ENCODE results near the gene IRF6. TPM values are rescaled to one million over a fixed set of nuclear protein-coding genes. Genes with fewer than 3 reads are reported as not detected.
A peak's percentile ranks its signal among the peaks of the same experiment; 100 is the strongest.

Gene IRF6
- total RNA-seq, 1 donor from 2014 or later: 0.16 TPM

GRCh38 chr1:209777587-209777986, 28.4 kb downstream of the IRF6 start:
- Mint-ChIP-seq H3K4me1 (ENCODE audit: low read depth) (peaks cover 62% of the 10 kb centered on the region), H3K27me3 (ENCODE audit: insufficient read depth) (no peaks in the 10 kb centered on the region), H3K36me3 (ENCODE audit: low read depth) (peaks cover 70% of the 10 kb centered on the region), H3K9me3 (no peaks in the 10 kb centered on the region), H3K27ac (no peak overlapping the region), H3K4me3 (no peak overlapping the region)
- intact Hi-C loops (cut with micrococcal nuclease): no loop called here
- DNase-seq (ENCODE audit: low spot score): no peak

DNA sequence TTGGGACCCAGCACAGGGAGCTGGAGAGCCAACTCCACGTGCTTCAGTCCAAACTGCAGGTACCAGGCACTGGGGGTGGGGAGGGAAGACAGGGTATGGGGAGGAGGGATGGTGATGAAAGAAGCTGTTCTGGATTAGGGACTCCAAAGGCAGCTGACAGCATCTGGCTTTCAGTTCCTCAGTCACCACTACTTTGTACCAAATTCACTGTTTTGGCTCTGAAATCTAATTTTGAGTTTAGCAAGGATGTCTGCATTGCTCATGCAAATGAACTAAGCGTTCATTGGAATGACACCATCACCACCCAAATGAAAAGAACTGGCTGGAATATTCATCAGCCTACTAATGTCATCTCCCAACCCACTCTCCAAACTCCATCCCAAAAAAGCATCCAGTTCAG, 30.3 kb downstream of the IRF6 start:
- DNase-seq (ENCODE audit: low spot score): no peak
- intact Hi-C loops (cut with micrococcal nuclease): no loop called here
- Mint-ChIP-seq H3K27me3 (ENCODE audit: insufficient read depth) (no peaks in the 10 kb centered on the region), H3K4me1 (ENCODE audit: low read depth) (peaks cover 57% of the 10 kb centered on the region), H3K4me3 (no peak overlapping the region), H3K36me3 (ENCODE audit: low read depth) (peaks cover 63% of the 10 kb centered on the region), H3K27ac (no peak overlapping the region), H3K9me3 (no peaks in the 10 kb centered on the region)

DNA sequence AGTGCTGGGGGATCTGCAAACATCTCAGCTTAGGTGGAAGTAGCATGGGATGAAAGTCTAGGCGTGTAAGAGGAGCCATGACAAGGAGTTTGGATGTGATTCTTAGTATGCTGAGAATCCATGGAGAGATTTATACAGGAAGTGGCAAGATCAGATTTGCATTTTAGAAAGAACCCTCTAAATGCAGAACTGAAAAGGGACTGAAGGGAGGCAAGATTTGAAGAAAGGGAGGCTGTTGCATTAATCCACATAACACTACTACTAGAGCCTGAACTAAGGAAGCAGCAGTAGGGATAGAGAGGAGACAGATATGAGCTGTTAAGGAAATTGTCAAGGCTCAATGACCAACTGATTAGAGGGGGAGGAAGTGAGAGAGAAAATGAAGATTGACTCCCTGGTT, 31.4 kb downstream of the IRF6 start:
- Mint-ChIP-seq H3K4me3 (no peak overlapping the region), H3K36me3 (ENCODE audit: low read depth) (peaks cover 56% of the 10 kb centered on the region), H3K9me3 (no peaks in the 10 kb centered on the region), H3K27me3 (ENCODE audit: insufficient read depth) (no peaks in the 10 kb centered on the region), H3K27ac (peak overlapping the region; percentile 82), H3K4me1 (ENCODE audit: low read depth) (peaks cover 48% of the 10 kb centered on the region)
- no peak for DNase-seq (ENCODE audit: low spot score)
- intact Hi-C loops (cut with micrococcal nuclease): no loop called here

DNA sequence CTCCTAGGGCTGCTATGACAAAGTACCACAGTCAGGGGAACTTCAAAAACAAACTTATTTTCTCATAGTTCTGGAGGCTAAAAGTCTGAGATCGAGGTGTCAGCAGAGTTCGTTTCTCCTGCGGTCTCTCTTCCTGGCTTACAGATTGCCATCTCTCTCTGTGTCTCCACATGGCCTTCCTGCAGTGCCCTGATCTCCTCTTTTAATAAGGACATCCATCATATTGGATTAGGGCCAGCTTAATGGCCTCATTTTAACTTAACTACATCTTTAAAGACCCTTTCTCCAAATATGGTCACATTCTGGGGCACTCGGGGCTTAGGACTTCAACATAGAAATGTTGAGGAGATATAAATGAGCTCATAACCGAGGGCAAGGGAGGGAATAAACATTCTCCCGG, 33.8 kb downstream of the IRF6 start:
- Mint-ChIP-seq H3K4me3 (no peak overlapping the region), H3K27ac (no peak overlapping the region), H3K27me3 (ENCODE audit: insufficient read depth) (no peaks in the 10 kb centered on the region), H3K36me3 (ENCODE audit: low read depth) (peaks cover 50% of the 10 kb centered on the region), H3K9me3 (no peaks in the 10 kb centered on the region), H3K4me1 (ENCODE audit: low read depth) (peaks cover 41% of the 10 kb centered on the region)
- intact Hi-C loops (cut with micrococcal nuclease): no loop called here
- DNase-seq (ENCODE audit: low spot score): no peak

GRCh38 chr1:209770636-209771415, 35.1 kb downstream of the IRF6 start:
- peaks cover 52% of the 10 kb centered on the region for H3K36me3 Mint-ChIP-seq (ENCODE audit: low read depth)
- no peak overlapping the region for H3K27ac Mint-ChIP-seq
- H3K9me3 Mint-ChIP-seq: no peaks in the 10 kb centered on the region
- no peak for DNase-seq (ENCODE audit: low spot score)
- intact Hi-C loops (cut with micrococcal nuclease): no loop called here
- H3K4me3 Mint-ChIP-seq: no peak overlapping the region
- H3K27me3 Mint-ChIP-seq (ENCODE audit: insufficient read depth): no peaks in the 10 kb centered on the region
- H3K4me1 Mint-ChIP-seq (ENCODE audit: low read depth): peaks cover 50% of the 10 kb centered on the region

GRCh38 chr1:209769971-209770370, 36.0 kb downstream of the IRF6 start:
- peaks cover 51% of the 10 kb centered on the region for H3K36me3 Mint-ChIP-seq (ENCODE audit: low read depth)
- H3K4me3 Mint-ChIP-seq: no peak overlapping the region
- H3K4me1 Mint-ChIP-seq (ENCODE audit: low read depth): peaks cover 44% of the 10 kb centered on the region
- no peak overlapping the region for H3K27ac Mint-ChIP-seq
- no peaks in the 10 kb centered on the region for H3K9me3 Mint-ChIP-seq
- DNase-seq (ENCODE audit: low spot score): no peak
- H3K27me3 Mint-ChIP-seq (ENCODE audit: insufficient read depth): no peaks in the 10 kb centered on the region
- intact Hi-C loops (cut with micrococcal nuclease): loop anchor here (2.0 to 10.0 kb wide), 3 partner anchors 193 to 1495 kb away; no protein-coding TSS in a partner anchor

DNA sequence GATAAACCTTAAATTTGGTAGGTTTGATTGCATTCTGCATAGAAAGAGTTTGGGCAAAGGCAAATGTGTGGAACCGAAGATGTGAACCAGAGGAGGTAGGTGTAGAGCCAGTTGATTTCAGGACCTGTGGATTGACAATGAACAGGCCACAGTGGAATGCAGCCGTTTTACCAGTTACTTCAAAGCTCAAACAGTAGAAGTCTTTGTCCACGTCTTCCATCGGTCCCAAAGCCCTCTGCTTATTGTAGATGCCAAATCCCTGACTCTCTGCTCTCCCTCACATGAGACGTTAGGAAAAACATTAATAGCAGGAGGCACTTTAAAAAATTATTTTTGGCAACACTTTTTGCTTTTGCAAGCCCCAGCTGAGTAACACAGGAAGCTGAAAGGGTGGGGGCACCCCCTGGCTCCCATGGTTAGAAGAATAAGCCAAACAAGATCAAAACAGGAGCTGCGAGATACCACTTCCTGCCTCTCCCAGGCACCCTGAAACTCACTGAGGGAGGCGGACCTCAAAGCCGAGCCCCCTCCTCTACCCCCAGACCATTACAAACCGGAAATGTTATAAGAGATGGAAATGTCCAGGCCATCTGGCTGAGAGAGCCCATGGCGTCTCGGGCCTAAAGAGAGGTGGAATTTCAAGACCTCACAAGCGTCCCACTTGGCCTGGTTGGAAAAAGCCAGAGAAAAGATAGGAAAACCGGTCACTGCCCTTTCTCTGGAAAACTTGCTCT, 36.6 kb downstream of the IRF6 start:
- Mint-ChIP-seq H3K27me3 (ENCODE audit: insufficient read depth) (no peaks in the 10 kb centered on the region), H3K36me3 (ENCODE audit: low read depth) (peaks cover 46% of the 10 kb centered on the region), H3K27ac (no peak overlapping the region), H3K9me3 (no peaks in the 10 kb centered on the region), H3K4me3 (no peak overlapping the region), H3K4me1 (ENCODE audit: low read depth) (peaks cover 39% of the 10 kb centered on the region)
- intact Hi-C loops (cut with micrococcal nuclease): loop anchor here (2.0 to 10.0 kb wide), 3 partner anchors 193 to 1495 kb away; no protein-coding TSS in a partner anchor
- DNase-seq (ENCODE audit: low spot score): peak; percentile 75

DNA sequence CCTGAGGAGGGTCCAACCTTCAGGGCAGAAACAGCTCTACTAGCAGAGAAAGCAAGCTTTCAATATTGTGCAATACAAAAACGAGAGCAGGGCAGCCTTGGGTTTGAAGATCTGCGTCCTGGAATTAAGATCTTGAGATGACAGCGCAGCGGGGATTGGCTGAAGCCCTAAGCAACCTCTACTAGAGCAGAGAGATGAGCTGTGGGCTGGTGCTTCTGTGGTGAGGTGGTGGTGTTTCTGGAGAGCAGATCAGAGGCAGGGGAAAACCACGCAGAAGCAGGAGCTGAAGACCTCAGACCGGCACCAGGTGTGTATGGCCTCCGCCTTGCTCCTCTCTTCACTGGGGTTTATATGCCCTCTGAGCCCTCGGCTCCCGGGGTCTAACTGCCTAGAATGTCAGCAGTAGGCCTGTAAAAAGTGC, 37.6 kb downstream of the IRF6 start:
- peaks cover 48% of the 10 kb centered on the region for H3K36me3 Mint-ChIP-seq (ENCODE audit: low read depth)
- H3K27ac Mint-ChIP-seq: no peak overlapping the region
- H3K4me1 Mint-ChIP-seq (ENCODE audit: low read depth): peaks cover 44% of the 10 kb centered on the region
- intact Hi-C loops (cut with micrococcal nuclease): loop anchor here (1.0 to 10.0 kb wide), 11 partner anchors 12 to 1496 kb away; partner anchors contain the start of genes C1orf74, TRAF3IP3 and UTP25
- no peaks in the 10 kb centered on the region for H3K9me3 Mint-ChIP-seq
- no peaks in the 10 kb centered on the region for H3K27me3 Mint-ChIP-seq (ENCODE audit: insufficient read depth)
- no peak overlapping the region for H3K4me3 Mint-ChIP-seq
- DNase-seq (ENCODE audit: low spot score): peak; percentile 87

GRCh38 chr1:209767706-209768105, 38.2 kb downstream of the IRF6 start:
- H3K9me3 Mint-ChIP-seq: no peaks in the 10 kb centered on the region
- no peaks in the 10 kb centered on the region for H3K27me3 Mint-ChIP-seq (ENCODE audit: insufficient read depth)
- no peak overlapping the region for H3K4me3 Mint-ChIP-seq
- H3K27ac Mint-ChIP-seq: no peak overlapping the region
- intact Hi-C loops (cut with micrococcal nuclease): loop anchor here (1.0 to 10.0 kb wide), 11 partner anchors 11 to 1497 kb away; partner anchors contain the start of genes C1orf74, TRAF3IP3 and UTP25
- H3K36me3 Mint-ChIP-seq (ENCODE audit: low read depth): peaks cover 49% of the 10 kb centered on the region
- DNase-seq (ENCODE audit: low spot score): no peak
- H3K4me1 Mint-ChIP-seq (ENCODE audit: low read depth): peaks cover 51% of the 10 kb centered on the region

DNA sequence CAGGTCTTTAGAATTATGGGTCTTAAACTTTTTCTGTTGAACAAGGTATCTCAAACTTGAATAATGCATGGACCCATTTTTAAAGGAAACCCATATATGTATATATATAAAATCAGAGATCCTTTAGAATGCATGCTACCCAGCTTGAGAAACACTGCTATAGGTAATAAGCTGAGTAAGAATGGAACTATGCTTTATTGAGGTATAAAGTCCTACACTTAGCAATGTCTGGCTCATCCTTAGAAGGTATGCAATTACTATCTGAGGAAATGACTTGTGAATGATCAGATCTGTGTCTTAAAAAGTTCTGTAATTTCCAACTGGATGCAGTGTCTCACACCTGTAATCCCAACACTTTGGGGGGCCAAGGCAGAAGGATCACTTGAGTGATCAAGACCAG, 38.8 kb downstream of the IRF6 start:
- DNase-seq (ENCODE audit: low spot score): no peak
- Mint-ChIP-seq H3K36me3 (ENCODE audit: low read depth) (peaks cover 55% of the 10 kb centered on the region), H3K27ac (peak overlapping the region; percentile 32), H3K4me3 (no peak overlapping the region), H3K27me3 (ENCODE audit: insufficient read depth) (no peaks in the 10 kb centered on the region), H3K4me1 (ENCODE audit: low read depth) (peaks cover 57% of the 10 kb centered on the region), H3K9me3 (no peaks in the 10 kb centered on the region)
- intact Hi-C loops (cut with micrococcal nuclease): loop anchor here (5.0 to 10.0 kb wide), 2 partner anchors 565 to 1498 kb away; no protein-coding TSS in a partner anchor

DNA sequence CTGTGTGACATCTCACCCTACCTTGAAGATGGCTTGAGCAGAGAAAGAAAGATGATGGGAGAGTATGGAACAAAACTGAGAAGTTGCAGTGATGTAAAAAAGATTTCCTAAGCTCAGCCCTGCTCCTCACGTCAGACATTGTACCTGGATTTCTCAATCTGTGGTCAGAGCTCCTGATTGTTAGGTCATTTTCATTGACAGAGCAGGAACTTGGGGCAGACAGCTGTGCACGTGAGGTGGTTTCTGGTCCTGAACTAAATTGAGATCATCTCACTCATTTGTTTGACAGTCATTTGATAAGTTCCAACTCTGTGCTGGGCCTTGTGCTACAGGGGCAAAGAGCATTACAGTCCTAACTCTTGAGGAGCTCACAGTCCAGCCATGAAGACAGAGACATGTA, 39.9 kb downstream of the IRF6 start:
- H3K4me1 Mint-ChIP-seq (ENCODE audit: low read depth): peaks cover 67% of the 10 kb centered on the region
- H3K27me3 Mint-ChIP-seq (ENCODE audit: insufficient read depth): no peaks in the 10 kb centered on the region
- H3K36me3 Mint-ChIP-seq (ENCODE audit: low read depth): peaks cover 64% of the 10 kb centered on the region
- H3K9me3 Mint-ChIP-seq: no peaks in the 10 kb centered on the region
- peak overlapping the region; percentile 82 for H3K27ac Mint-ChIP-seq
- no peak overlapping the region for H3K4me3 Mint-ChIP-seq
- no peak for DNase-seq (ENCODE audit: low spot score)
- intact Hi-C loops (cut with micrococcal nuclease): loop anchor here (5.0 to 10.0 kb wide), 2 partner anchors 566 to 1499 kb away; no protein-coding TSS in a partner anchor

- H3K4me3 Mint-ChIP-seq: peak overlapping the region; percentile 82
- intact Hi-C loops (cut with micrococcal nuclease): loop anchor here (10.0 kb wide), 1 partner anchor 1504 kb away; no protein-coding TSS in a partner anchor
Measured at GRCh38 chr1:209761011-209761635, 44.8 kb downstream of the IRF6 start.

More at GRCh38 chr1:209761011-209761635, 44.8 kb downstream of the IRF6 start:
- Mint-ChIP-seq H3K27ac (peak overlapping the region; percentile 79), H3K4me1 (ENCODE audit: low read depth) (peaks cover 72% of the 10 kb centered on the region), H3K27me3 (ENCODE audit: insufficient read depth) (no peaks in the 10 kb centered on the region), H3K9me3 (no peaks in the 10 kb centered on the region), H3K36me3 (ENCODE audit: low read depth) (peaks cover 84% of the 10 kb centered on the region)
- DNase-seq (ENCODE audit: low spot score): no peak

Measured in activated T-helper 1 cell treated with anti-CD3 and anti-CD28 coated beads, Interleukin-12 subunit alpha, Interleukin-12 subunit beta, Interleukin-2, Interleukin-4 antibody, amounts not matched to agents 30 ng/mL and 10 ng/mL and 1 ng/mL, durations not matched to agents 14 hours and 24 hours and 36 hours (primary cell).